ENCODE results near the gene HDDC3. TPM values are rescaled to one million over a fixed set of nuclear protein-coding genes. Genes with fewer than 3 reads are reported as not detected.

HDDC3 gene
- polyA plus RNA-seq, 1 of the 3 experiments (the other 2 are of a cell fraction), result 25.8 TPM

DNA sequence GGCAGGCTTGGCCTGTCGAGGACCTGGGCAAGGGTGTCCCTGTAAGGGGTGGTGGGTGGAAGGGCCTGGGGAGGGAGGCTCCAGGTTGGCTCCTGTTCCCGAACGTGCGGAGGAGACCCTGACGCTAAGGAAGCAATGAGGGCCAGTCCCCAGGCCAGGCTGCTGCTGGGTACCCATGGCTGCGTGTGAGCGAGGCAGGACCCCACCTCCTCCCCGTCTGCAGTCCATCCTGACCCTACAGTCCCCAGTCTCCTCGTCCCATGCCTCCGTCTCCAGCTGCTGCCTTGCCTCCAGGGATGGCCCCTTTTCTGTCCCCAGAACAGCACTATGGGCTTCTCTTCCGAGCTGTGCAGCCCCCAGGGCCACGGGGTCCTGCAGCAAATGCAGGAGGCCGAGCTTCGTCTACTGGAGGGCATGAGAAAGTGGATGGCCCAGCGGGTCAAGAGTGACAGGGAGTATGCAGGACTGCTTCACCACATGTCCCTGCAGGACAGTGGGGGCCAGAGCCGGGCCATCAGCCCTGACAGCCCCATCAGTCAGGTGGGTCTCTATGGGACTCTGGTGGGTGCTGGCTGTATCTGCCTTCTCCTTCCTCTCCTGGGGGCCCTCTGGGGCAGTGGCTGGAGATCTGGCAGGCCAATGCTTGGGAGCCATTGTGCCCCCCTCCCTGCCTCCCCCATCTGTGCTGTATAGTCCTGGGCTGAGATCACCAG, 47.5 kb downstream of the HDDC3 start (continued):
- TF ChIP-seq, protein P1, sequence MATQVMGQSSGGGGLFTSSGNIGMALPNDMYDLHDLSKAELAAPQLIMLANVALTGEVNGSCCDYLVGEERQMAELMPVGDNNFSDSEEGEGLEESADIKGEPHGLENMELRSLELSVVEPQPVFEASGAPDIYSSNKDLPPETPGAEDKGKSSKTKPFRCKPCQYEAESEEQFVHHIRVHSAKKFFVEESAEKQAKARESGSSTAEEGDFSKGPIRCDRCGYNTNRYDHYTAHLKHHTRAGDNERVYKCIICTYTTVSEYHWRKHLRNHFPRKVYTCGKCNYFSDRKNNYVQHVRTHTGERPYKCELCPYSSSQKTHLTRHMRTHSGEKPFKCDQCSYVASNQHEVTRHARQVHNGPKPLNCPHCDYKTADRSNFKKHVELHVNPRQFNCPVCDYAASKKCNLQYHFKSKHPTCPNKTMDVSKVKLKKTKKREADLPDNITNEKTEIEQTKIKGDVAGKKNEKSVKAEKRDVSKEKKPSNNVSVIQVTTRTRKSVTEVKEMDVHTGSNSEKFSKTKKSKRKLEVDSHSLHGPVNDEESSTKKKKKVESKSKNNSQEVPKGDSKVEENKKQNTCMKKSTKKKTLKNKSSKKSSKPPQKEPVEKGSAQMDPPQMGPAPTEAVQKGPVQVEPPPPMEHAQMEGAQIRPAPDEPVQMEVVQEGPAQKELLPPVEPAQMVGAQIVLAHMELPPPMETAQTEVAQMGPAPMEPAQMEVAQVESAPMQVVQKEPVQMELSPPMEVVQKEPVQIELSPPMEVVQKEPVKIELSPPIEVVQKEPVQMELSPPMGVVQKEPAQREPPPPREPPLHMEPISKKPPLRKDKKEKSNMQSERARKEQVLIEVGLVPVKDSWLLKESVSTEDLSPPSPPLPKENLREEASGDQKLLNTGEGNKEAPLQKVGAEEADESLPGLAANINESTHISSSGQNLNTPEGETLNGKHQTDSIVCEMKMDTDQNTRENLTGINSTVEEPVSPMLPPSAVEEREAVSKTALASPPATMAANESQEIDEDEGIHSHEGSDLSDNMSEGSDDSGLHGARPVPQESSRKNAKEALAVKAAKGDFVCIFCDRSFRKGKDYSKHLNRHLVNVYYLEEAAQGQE (IDR thresholded peaks at IDR 0.05; ENCODE audit: low read depth, low read length), result no peak
- TF ChIP-seq EZH2phosphoT487 (IDR thresholded peaks at IDR 0.05; ENCODE audit: borderline replicate concordance, low read depth), result no peak
- no peak for TF ChIP-seq TCF12 (IDR thresholded peaks at IDR 0.05)
- TF ChIP-seq GABPA (IDR thresholded peaks at IDR 0.05; ENCODE audit: low read depth), result no peak
- TF ChIP-seq ELF1 (IDR thresholded peaks at IDR 0.05), result no peak
- no peak for TF ChIP-seq FOXM1 (IDR thresholded peaks at IDR 0.05; ENCODE audit: low read depth)
- no peak for TF ChIP-seq RFX5 (IDR thresholded peaks at IDR 0.05; ENCODE audit: low read length)
- TF ChIP-seq JUND (IDR thresholded peaks at IDR 0.05), result no peak
- TF ChIP-seq SIN3A (IDR thresholded peaks at IDR 0.05; ENCODE audit: borderline replicate concordance, low read depth, low read length), result no peak
- TF ChIP-seq TEAD4 (IDR thresholded peaks at IDR 0.05; ENCODE audit: borderline replicate concordance, insufficient read depth), result no peak

DNA sequence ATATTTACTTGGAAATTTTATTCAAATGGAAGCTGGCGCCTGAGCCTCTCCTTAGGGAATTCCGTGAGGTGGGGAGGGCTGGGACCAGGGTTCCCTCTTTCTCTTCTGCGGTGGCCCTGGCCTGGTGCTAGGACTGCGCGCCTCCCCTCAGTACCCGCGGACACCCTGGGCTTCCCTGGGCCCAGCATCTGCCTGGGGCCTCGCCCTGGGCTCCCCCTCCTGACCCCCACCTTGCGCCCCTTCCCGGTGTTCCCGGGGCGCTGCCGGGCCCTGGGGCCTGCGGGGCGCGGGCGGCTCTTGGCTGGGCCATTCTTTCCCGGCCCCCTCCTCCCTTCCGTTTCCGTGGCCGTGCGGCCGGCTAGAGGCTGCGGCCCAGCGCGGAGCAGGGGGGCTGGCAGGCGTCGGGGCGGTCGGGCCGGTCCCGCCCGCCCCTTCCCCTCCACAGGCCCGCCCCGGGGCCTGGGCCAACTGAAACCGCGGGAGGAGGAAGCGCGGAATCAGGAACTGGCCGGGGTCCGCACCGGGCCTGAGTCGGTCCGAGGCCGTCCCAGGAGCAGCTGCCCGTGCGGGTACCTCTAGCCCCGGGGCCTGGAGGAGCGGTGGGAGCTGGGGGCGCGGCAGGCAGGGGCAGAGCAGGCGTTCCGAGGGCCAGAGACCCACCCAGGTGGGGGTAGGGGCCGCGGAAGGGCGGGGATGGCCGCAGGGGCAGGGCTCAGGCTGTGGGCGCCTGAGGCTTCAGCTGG, 48.2 kb downstream of the HDDC3 start, which contains the start of gene FES:
Gene FES, plus strand, starts transcription at position 529 of the 743 bp plus-strand sequence. CDS start 542 bp downstream, outside the sequence.
- CTCF ChIA-PET, result interaction anchor here (0.7 to 5.6 kb wide), 13 partner anchors 10 to 741 kb away, joined by 3 to 55 read pairs (median 11); partner anchors contain the start of gene HDDC3
- H3K27me3 ChIP-seq (ENCODE audit: insufficient read depth), result no peaks in the 10 kb centered on the region
- no peaks in the 10 kb centered on the region for H3K79me2 ChIP-seq (ENCODE audit: insufficient read depth)
- H3K36me3 ChIP-seq (replicated peaks in 1 of 2; ENCODE audit: control insufficient read depth in 1 of 2, insufficient read depth in 2 of 2, low read length in 1 of 2), result peaks cover 5 to 33% of the 10 kb centered on the region in 2 experiments
- POLR2A ChIA-PET, result interaction anchor here (1.3 kb wide), 1 partner anchor 18 kb away, joined by 3 read pairs; the partner anchor contains the start of gene MAN2A2
- no peak within 1 kb of the TSS for H2AFZ ChIP-seq (ENCODE audit: low read depth)
- H3K4me2 ChIP-seq, result no peak within 1 kb of the TSS
- WGBS (ENCODE audit: low lambda C conversion rate), result 94% methylated on average over 38 of the region's 58 CpGs
- DNase-seq, result no peak
- TF ChIP-seq POLR2AphosphoS5 (IDR thresholded peaks at IDR 0.05; ENCODE audit: low read depth, low read length) (no peak), NFIC (IDR thresholded peaks at IDR 0.05; ENCODE audit: borderline replicate concordance) (no peak), FOXJ3 (CRISPR knock-in tag; IDR thresholded peaks at IDR 0.05) (no peak), JUND (IDR thresholded peaks at IDR 0.05) (no peak), MXI1 (IDR thresholded peaks at IDR 0.05; ENCODE audit: low read depth, low read length) (no peak)
- TF ChIP-seq, protein P2, sequence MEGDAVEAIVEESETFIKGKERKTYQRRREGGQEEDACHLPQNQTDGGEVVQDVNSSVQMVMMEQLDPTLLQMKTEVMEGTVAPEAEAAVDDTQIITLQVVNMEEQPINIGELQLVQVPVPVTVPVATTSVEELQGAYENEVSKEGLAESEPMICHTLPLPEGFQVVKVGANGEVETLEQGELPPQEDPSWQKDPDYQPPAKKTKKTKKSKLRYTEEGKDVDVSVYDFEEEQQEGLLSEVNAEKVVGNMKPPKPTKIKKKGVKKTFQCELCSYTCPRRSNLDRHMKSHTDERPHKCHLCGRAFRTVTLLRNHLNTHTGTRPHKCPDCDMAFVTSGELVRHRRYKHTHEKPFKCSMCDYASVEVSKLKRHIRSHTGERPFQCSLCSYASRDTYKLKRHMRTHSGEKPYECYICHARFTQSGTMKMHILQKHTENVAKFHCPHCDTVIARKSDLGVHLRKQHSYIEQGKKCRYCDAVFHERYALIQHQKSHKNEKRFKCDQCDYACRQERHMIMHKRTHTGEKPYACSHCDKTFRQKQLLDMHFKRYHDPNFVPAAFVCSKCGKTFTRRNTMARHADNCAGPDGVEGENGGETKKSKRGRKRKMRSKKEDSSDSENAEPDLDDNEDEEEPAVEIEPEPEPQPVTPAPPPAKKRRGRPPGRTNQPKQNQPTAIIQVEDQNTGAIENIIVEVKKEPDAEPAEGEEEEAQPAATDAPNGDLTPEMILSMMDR (IDR thresholded peaks at IDR 0.05), result no peak
- H4K20me1 ChIP-seq (ENCODE audit: insufficient read depth), result no peaks in the 10 kb centered on the region
- H3K4me3 ChIP-seq (ENCODE audit: low read depth in 2 of 2, low read length in 1 of 2), result no peak within 1 kb of the TSS
- peaks cover 9% of the 10 kb centered on the region for H3F3A ChIP-seq (replicated peaks; ENCODE audit: insufficient read depth)
- H3K9me2 ChIP-seq, result no peaks in the 10 kb centered on the region
- H3K9me3 ChIP-seq, result no peaks in the 10 kb centered on the region
- peak within 1 kb of the TSS in 1 of 2 experiments; percentile 62; a peak in 1 of 4 replicates for H3K27ac ChIP-seq (ENCODE audit: low read depth in 2 of 2, low read length in 1 of 2)
- H3K9ac ChIP-seq, result no peak within 1 kb of the TSS
- peaks cover 0 to 14% of the 10 kb centered on the region in 2 experiments; a peak in 1 of 4 replicates for H3K4me1 ChIP-seq (ENCODE audit: control insufficient read depth in 1 of 2, insufficient read depth in 2 of 2, low read depth in 1 of 2, low read length in 1 of 2)

Data from SK-N-SH (cell line).